ENCODE results near the gene VPS35. TPM values are rescaled to one million over a fixed set of nuclear protein-coding genes. Genes with fewer than 3 reads are reported as not detected.

VPS35 gene
- polyA plus RNA-seq, 1 donor from 2014 or later = 155 TPM

DNA sequence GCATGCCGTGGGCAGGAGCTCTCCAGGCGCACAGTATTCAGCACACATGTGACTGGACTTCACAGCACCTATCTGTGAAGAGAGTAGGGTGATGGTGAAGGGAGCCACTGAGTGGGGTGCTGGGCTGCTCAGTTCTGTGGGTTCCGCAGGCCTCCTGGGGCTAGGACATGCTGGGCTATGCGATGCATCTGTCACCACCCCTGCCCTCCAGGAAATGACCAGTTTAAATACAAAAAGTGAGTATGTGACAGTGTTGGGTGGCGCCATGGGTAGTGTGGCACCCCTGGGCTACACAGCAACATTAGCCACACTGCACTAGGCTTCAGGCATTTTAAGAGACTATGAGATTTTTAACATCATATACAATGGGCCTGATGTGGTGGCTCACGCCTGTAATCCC is 30.6 kb upstream of the VPS35 start:
- Histone ChIP-seq H3K4me2 (ENCODE audit: low read length) (no peak overlapping the region), H3K9ac (ENCODE audit: low read length) (no peak overlapping the region), H3K79me2 (replicated peaks; ENCODE audit: insufficient read depth, low read length) (no peaks in the 10 kb centered on the region), H3K27me3 (ENCODE audit: insufficient read depth, low read depth, low read length) (no peaks in the 10 kb centered on the region), H3K9me2 (ENCODE audit: insufficient read depth, low read length) (no peaks in the 10 kb centered on the region), H3F3A (ENCODE audit: insufficient read depth, low read length, poor library complexity, severe bottlenecking) (no peaks in the 10 kb centered on the region), H3K36me3 (ENCODE audit: insufficient read depth, low read length) (no peaks in the 10 kb centered on the region), H3K27ac (ENCODE audit: low read length) (no peak overlapping the region), H3K9me3 (ENCODE audit: low read length) (no peaks in the 10 kb centered on the region), H2AFZ (ENCODE audit: low read depth, low read length) (no peak overlapping the region), H4K20me1 (ENCODE audit: insufficient read depth) (no peaks in the 10 kb centered on the region), H3K4me3 (ENCODE audit: low read length) (no peak overlapping the region)
- TF ChIP-seq EP300 (conservative IDR thresholded peaks at IDR 0.05; ENCODE audit: poor library complexity, severe bottlenecking) = no peak
- no peak for TF ChIP-seq SMC3 (conservative IDR thresholded peaks at IDR 0.05; ENCODE audit: poor library complexity)
- TF ChIP-seq, protein P1, sequence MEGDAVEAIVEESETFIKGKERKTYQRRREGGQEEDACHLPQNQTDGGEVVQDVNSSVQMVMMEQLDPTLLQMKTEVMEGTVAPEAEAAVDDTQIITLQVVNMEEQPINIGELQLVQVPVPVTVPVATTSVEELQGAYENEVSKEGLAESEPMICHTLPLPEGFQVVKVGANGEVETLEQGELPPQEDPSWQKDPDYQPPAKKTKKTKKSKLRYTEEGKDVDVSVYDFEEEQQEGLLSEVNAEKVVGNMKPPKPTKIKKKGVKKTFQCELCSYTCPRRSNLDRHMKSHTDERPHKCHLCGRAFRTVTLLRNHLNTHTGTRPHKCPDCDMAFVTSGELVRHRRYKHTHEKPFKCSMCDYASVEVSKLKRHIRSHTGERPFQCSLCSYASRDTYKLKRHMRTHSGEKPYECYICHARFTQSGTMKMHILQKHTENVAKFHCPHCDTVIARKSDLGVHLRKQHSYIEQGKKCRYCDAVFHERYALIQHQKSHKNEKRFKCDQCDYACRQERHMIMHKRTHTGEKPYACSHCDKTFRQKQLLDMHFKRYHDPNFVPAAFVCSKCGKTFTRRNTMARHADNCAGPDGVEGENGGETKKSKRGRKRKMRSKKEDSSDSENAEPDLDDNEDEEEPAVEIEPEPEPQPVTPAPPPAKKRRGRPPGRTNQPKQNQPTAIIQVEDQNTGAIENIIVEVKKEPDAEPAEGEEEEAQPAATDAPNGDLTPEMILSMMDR (IDR thresholded peaks at IDR 0.05; ENCODE audit: poor library complexity, severe bottlenecking) = no peak
- TF ChIP-seq RAD21 (conservative IDR thresholded peaks at IDR 0.05) = no peak
- no peak for TF ChIP-seq POLR2AphosphoS5 (IDR thresholded peaks at IDR 0.05)
- no peak for TF ChIP-seq TAF1 (IDR thresholded peaks at IDR 0.05; ENCODE audit: low read depth)
- no peak for TF ChIP-seq MXI1 (conservative IDR thresholded peaks at IDR 0.05; ENCODE audit: poor library complexity, severe bottlenecking)
- no peak for TF ChIP-seq EZH2 (IDR thresholded peaks at IDR 0.05; ENCODE audit: borderline replicate concordance, insufficient read depth, low read length, poor library complexity, severe bottlenecking)
- TF ChIP-seq, protein P2, sequence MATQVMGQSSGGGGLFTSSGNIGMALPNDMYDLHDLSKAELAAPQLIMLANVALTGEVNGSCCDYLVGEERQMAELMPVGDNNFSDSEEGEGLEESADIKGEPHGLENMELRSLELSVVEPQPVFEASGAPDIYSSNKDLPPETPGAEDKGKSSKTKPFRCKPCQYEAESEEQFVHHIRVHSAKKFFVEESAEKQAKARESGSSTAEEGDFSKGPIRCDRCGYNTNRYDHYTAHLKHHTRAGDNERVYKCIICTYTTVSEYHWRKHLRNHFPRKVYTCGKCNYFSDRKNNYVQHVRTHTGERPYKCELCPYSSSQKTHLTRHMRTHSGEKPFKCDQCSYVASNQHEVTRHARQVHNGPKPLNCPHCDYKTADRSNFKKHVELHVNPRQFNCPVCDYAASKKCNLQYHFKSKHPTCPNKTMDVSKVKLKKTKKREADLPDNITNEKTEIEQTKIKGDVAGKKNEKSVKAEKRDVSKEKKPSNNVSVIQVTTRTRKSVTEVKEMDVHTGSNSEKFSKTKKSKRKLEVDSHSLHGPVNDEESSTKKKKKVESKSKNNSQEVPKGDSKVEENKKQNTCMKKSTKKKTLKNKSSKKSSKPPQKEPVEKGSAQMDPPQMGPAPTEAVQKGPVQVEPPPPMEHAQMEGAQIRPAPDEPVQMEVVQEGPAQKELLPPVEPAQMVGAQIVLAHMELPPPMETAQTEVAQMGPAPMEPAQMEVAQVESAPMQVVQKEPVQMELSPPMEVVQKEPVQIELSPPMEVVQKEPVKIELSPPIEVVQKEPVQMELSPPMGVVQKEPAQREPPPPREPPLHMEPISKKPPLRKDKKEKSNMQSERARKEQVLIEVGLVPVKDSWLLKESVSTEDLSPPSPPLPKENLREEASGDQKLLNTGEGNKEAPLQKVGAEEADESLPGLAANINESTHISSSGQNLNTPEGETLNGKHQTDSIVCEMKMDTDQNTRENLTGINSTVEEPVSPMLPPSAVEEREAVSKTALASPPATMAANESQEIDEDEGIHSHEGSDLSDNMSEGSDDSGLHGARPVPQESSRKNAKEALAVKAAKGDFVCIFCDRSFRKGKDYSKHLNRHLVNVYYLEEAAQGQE (IDR thresholded peaks at IDR 0.05; ENCODE audit: borderline replicate concordance) = no peak

DNA sequence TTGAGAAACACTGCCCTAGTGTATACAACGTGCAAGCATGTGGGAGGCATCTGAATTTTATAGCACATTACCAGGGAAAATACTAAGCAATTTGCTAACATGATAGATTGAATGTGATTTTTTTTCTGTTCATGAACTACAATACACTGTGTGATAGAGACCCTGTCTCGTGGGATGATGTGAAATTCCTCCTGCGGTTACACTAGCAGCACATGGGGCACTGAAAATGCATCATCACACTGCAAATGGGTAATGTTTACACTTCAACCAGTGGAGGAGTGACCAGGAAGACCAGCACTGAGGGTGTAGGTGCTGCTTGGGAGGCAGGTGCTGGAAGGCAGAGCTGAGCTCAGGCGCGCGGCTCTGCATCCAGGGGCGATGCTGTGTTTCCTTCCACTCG is 29.2 kb upstream of the VPS35 start:
- TF ChIP-seq EP300 (conservative IDR thresholded peaks at IDR 0.05; ENCODE audit: poor library complexity, severe bottlenecking) (no peak), POLR2AphosphoS5 (IDR thresholded peaks at IDR 0.05) (no peak), MXI1 (conservative IDR thresholded peaks at IDR 0.05; ENCODE audit: poor library complexity, severe bottlenecking) (no peak), RAD21 (conservative IDR thresholded peaks at IDR 0.05) (no peak), EZH2 (IDR thresholded peaks at IDR 0.05; ENCODE audit: borderline replicate concordance, insufficient read depth, low read length, poor library complexity, severe bottlenecking) (no peak), SMC3 (conservative IDR thresholded peaks at IDR 0.05; ENCODE audit: poor library complexity) (no peak), TAF1 (IDR thresholded peaks at IDR 0.05; ENCODE audit: low read depth) (no peak)
- TF ChIP-seq, protein P2 (IDR thresholded peaks at IDR 0.05; ENCODE audit: borderline replicate concordance) = no peak
- TF ChIP-seq, protein P1 (IDR thresholded peaks at IDR 0.05; ENCODE audit: poor library complexity, severe bottlenecking) = no peak
- no peak overlapping the region for H3K27ac ChIP-seq (ENCODE audit: low read length)
- H3K4me2 ChIP-seq (ENCODE audit: low read length) = no peak overlapping the region
- no peak overlapping the region for H3K4me3 ChIP-seq (ENCODE audit: low read length)
- no peak overlapping the region for H3K9ac ChIP-seq (ENCODE audit: low read length)
- H4K20me1 ChIP-seq (ENCODE audit: insufficient read depth) = no peaks in the 10 kb centered on the region
- H2AFZ ChIP-seq (ENCODE audit: low read depth, low read length) = no peak overlapping the region
- no peaks in the 10 kb centered on the region for H3K9me3 ChIP-seq (ENCODE audit: low read length)
- no peaks in the 10 kb centered on the region for H3K27me3 ChIP-seq (ENCODE audit: insufficient read depth, low read depth, low read length)
- H3K9me2 ChIP-seq (ENCODE audit: insufficient read depth, low read length) = no peaks in the 10 kb centered on the region
- H3F3A ChIP-seq (ENCODE audit: insufficient read depth, low read length, poor library complexity, severe bottlenecking) = no peaks in the 10 kb centered on the region
- H3K79me2 ChIP-seq (replicated peaks; ENCODE audit: insufficient read depth, low read length) = no peaks in the 10 kb centered on the region
- no peaks in the 10 kb centered on the region for H3K36me3 ChIP-seq (ENCODE audit: insufficient read depth, low read length)
